HG03378 (cell line): ENCODE data around the gene ZSCAN4.

Experiments
- ATAC-seq: cut with Tn5 transposase; IDR thresholded peaks from one replicate; pipeline ENCODE4 v1.9.1; 2021; ENCODE audit warnings: mild to moderate bottlenecking, moderate library complexity; ENCODE audit not compliant: unreplicated experiment

Gene ZSCAN4

GRCh38 chr19:57668635-57669034, at the start of gene ZSCAN4:
Gene ZSCAN4 (plus strand): TSS chr19:57668935. CDS start chr19:57676146, 7,211 bp downstream.
- ATAC-seq = no peak

- no peak for ATAC-seq
Measured at GRCh38 chr19:57620673-57621348, 47.9 kb upstream of the ZSCAN4 start.

- no peak for ATAC-seq
Measured at GRCh38 chr19:57623091-57623490, 45.6 kb upstream of the ZSCAN4 start.

GRCh38 chr19:57632987-57633831, 35.5 kb upstream of the ZSCAN4 start, which contains the start of gene ZNF211:
Gene ZNF211 (plus strand): TSS chr19:57633168. CDS start chr19:57633347, 179 bp downstream.
- ATAC-seq = peak; percentile 96

- no peak for ATAC-seq
Measured at GRCh38 chr19:57633832-57634131, 35.0 kb upstream of the ZSCAN4 start.

- ATAC-seq = no peak
Measured at GRCh38 chr19:57637379-57637778, 31.4 kb upstream of the ZSCAN4 start.

GRCh38 chr19:57641715-57642234, 27.0 kb upstream of the ZSCAN4 start:
- ATAC-seq = no peak

GRCh38 chr19:57642396-57643046, 26.2 kb upstream of the ZSCAN4 start:
- ATAC-seq = no peak

GRCh38 chr19:57643734-57644133, 25.0 kb upstream of the ZSCAN4 start:
- ATAC-seq = no peak

GRCh38 chr19:57648331-57649003, 20.3 kb upstream of the ZSCAN4 start:
- no peak for ATAC-seq

GRCh38 chr19:57651654-57651996, 17.1 kb upstream of the ZSCAN4 start:
- ATAC-seq = no peak

GRCh38 chr19:57653689-57654088, 15.0 kb upstream of the ZSCAN4 start:
- no peak for ATAC-seq

GRCh38 chr19:57655443-57655842, 13.3 kb upstream of the ZSCAN4 start:
- ATAC-seq = no peak

GRCh38 chr19:57656346-57656745, 12.4 kb upstream of the ZSCAN4 start:
- ATAC-seq = no peak

- ATAC-seq = no peak
Measured at GRCh38 chr19:57664269-57665127, 4.2 kb upstream of the ZSCAN4 start.

GRCh38 chr19:57665261-57665806, 3.4 kb upstream of the ZSCAN4 start:
- no peak for ATAC-seq

- ATAC-seq = no peak
Measured at GRCh38 chr19:57667228-57667627, 1.5 kb upstream of the ZSCAN4 start.

- no peak for ATAC-seq
Measured at GRCh38 chr19:57671124-57671895, 2.6 kb downstream of the ZSCAN4 start.

- no peak for ATAC-seq
Measured at GRCh38 chr19:57672466-57672865, 3.7 kb downstream of the ZSCAN4 start.
